Activated CD4-positive, alpha-beta T cell treated with anti-CD3 and anti-CD28 coated beads, Interleukin-2, Interleukin-4, amounts not matched to agents 100 ng/mL and 50 ng/mL, durations not matched to agents 16 hours and 8 hours (primary cell): ENCODE data around the gene DDX27.

Source experiments
- DNase-seq: peaks from one replicate; pipeline ENCODE4 v3.0.0-alpha.2; 2020; ENCODE audit warnings: low spot score

DDX27 gene

DNA sequence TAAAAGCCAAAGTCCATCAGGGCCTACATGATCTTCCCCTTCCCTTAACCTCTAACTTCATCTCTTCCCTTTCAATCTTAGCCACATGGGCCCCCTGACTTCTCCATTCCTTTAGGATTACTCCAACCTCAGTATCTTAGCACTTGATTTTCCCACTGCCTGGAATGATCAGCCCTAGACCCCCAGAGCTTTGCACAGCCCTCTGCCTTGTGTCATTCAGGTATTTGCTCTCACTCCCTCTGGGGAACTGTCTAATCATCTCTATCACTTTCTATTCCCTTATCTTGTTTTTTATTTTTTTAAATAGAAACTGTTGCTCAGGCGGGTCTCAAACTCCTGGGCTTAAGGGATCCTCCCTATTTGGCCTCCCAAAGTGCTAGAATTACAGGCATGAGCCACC, 72.0 kb downstream of the DDX27 start:
- DNase-seq: no peak

DNA sequence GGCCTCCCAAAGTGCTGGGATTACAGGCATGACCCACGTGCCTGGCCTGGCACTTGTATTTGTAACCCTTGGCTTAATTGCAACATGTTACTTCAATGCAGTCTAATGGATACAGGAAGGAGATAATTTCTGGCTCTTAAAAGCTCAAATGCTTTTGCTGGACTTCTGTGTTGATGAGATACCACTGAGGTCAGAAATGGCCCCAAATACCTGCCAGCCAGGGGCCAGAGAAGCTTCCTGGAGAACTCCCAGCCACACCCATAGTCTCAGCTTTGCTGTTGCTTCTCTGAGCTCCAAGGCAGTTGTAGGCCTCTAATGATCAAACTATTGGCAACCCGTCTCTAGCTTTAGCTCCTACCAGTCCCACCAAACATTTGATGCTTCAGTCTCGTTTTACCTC, 72.8 kb downstream of the DDX27 start:
- no peak for DNase-seq

DNA sequence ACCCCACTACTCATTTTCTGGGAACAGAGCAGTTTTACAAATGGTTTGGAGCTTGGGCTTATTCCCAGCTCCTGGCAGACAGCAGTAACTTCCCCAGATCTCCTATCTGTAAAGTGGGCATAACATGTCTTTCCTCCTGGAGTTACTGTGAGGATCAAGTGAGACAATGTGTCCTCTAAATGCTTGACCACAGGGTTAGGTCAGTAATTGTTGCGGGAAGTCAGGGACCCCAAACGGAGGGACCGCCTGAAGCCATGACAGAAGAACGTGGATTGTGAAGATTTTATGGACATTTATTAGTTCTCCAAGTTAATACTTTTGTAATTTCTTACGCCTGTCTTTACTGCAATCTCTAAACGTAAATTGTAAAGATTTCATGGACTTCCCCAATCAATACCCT, 73.9 kb downstream of the DDX27 start:
- DNase-seq: no peak
